GM20000 (cell line): ENCODE results near the gene SLC13A5.

Experiments
- DNase-seq: peaks from one replicate; pipeline ENCODE4 v3.0.0; 2012; ENCODE audit warnings: low spot score
- TF ChIP-seq, protein P1 (sequence below): IDR thresholded peaks from 2 replicates; pipeline ENCODE4 v1.5.1; 2012; ENCODE audit warnings: mild to moderate bottlenecking, control low read depth; ENCODE audit errors: extremely low read depth, missing control alignments

SLC13A5 gene

DNA sequence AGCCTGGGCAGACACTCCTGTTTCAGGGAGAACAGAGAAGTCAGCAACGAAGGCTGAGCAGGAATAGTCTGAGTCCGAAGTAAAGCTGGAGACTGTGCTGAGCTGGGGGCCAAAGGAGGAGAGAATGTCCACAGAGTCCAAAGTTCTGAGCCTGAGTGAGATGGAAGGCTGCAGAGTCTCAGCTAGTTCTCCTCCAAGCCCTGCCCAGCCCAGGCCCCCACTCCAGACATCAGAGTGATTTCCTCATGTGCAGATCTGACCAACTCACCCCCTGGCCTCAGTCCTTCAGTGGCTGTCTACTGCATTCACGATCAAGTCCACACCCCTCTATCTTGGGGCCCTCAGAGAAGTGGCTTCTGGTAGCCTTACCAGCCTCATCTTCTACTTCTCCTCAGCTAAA lies 21.6 kb downstream of the SLC13A5 start:
- TF ChIP-seq, protein P1, sequence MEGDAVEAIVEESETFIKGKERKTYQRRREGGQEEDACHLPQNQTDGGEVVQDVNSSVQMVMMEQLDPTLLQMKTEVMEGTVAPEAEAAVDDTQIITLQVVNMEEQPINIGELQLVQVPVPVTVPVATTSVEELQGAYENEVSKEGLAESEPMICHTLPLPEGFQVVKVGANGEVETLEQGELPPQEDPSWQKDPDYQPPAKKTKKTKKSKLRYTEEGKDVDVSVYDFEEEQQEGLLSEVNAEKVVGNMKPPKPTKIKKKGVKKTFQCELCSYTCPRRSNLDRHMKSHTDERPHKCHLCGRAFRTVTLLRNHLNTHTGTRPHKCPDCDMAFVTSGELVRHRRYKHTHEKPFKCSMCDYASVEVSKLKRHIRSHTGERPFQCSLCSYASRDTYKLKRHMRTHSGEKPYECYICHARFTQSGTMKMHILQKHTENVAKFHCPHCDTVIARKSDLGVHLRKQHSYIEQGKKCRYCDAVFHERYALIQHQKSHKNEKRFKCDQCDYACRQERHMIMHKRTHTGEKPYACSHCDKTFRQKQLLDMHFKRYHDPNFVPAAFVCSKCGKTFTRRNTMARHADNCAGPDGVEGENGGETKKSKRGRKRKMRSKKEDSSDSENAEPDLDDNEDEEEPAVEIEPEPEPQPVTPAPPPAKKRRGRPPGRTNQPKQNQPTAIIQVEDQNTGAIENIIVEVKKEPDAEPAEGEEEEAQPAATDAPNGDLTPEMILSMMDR, result no peak
- no peak for DNase-seq

DNA sequence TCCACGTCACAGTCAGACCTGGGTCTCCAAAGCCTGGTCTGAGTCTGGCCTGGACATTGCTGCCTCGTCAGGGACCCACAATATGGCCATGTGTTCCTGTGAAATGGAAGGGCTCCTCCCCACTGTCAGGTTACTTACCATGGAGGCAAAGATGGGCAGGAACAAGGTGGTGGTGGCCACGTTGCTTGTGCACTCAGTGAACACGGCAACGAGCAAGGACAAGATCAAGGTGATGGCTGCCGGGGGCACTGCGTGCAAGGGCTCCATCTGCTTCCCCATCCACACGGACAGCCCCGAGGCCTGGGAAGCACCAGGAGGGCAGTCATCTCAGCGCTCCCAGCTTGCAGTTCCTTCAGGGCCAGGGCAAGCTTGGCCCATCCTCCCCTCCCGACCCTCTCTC lies 22.5 kb downstream of the SLC13A5 start:
- DNase-seq, result no peak
- TF ChIP-seq, protein P1, result no peak

DNA sequence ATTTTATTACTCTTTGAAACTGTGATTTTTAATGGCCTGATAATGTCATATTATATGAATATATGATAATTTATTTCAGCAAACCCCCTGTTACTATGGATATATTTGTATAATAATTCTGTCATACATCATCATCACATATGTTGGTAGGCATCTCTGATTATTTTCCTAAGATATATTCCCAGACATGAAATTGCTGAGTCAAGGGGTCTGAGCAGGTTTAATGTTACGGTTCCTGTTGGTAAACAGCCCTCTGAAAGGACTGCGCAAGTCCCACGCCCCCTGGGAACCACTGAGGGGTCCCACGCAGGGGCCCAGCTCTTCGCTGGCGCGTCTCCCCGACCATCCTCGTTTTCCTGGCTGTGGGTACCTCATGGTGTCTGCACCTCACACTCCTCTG lies 24.2 kb downstream of the SLC13A5 start:
- no peak for DNase-seq
- TF ChIP-seq, protein P1, result no peak

DNA sequence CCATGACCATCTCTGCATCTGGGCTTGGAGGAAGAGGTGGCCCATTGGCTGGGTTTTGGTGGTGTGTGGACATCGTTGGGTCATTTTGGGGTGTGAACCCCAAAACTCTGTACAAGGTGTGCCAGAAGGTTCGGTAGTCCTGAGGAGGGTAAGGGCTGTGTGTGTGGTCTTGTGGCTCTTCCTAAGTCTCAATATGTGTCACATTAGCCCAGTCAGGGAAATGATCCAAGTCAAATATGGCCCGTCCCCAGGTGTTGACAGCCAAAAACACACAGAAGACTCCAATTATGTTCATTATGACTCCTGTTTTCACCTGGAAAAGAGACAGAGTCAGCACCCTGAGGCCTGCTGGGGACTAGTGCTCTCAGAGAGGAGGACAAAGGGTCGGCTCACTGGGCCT lies 27.1 kb downstream of the SLC13A5 start:
- DNase-seq, result no peak
- TF ChIP-seq, protein P1, result no peak

DNA sequence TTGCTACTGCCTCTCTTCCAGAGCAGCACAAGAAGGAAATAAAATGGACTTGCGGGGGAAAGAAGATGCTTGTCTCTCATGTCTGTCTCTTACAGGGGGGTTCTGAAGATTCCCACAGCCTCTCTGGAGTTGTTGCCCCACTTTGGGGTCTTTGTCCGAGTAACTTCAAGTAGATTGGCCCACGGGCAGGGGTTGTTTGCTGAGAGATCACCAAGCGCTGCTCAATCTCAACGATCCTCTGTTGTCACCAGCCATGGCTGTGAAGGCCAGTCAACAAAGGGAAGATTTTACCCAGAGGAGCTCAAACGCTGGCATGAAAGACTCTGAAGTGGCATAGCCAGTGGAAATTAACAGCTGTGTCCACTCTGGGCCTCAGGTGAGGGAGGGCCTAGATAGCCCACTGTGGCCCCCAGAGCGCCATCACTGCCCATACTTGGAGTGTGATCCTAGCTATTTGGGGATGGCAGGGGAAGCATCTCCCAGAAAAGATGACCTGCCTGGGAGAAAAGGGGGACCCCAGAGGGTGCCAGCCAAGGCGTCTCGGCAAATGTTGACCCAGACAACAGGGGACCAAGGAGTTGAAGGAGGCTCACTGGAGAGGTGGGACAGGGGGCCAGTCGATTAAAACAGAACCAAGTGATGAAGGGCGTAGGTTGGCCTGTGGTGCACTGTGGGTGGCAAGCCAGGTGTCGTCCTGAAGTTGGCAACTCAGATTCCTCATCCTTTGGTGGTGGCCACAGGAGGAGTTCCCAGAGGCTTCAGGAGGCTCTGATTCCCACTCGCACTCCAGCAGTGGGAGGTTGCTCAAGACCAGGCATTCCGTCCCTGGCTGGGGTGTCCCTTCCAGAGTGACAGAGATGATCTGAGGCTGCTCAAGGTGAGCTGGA lies 28.0 kb downstream of the SLC13A5 start:
- no peak for DNase-seq
- TF ChIP-seq, protein P1, result no peak

DNA sequence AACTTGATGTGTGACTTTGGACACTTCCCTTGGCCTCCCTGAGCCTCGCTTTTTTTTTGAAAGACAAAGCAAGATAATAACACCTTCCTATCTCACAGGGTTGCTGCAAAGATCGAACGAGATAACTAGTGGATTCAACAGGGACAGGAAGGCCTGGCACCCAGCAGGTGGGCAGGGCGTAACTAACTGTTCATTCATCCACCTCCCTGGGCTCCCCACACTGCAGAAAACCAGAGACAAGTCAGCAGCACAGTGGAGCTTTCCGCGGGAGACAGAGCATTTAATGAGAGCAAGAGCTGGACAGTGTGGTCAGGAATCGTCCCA lies 28.7 kb downstream of the SLC13A5 start:
- TF ChIP-seq, protein P1, result no peak
- no peak for DNase-seq

DNA sequence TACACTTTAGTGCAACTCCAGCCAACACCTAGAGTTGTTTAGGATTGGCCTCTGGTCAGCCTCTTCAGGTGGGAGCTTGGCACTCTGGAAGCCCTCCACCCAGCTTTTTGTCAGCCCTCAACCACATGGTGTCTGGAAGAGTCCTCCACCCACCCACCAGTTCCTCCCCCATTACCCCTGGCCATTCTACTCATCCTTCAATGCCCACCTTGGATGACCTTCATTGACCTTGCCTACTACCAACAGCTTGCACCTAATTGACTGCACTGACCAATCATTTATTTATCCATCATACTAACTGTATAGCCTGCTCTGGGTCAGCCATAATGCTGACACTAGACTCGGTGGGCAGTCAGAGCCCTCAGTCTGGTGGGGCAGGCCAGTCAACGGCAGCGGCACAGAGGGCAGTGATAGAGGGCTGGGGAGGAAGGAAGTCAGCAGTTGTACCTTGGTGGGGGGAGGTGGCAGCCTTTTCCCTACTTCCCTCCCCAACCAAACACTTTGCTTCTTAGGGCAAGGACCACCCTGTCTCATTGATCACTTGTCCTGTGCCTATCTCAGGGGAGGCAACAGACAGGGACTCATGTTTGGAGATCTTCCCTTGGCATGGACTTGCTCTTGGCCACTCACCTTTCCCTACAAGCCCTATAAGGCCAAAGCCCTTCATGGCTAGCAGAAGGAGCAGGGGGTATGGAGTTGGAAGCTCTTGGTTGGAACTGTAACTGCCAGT lies 29.3 kb downstream of the SLC13A5 start:
- DNase-seq, result no peak
- TF ChIP-seq, protein P1, result no peak
